Adrenal gland (tissue), 12 donors: ENCODE results near the gene RPIA. TPM values are rescaled to one million over a fixed set of nuclear protein-coding genes. Genes with fewer than 3 reads are reported as not detected.

ENCODE experiments used
- DNase-seq, 7 donors: peaks; one replicate each; pipeline ENCODE4 v3.0.0-alpha.2; 2019 to 2020
- H3K27ac ChIP-seq, 5 donors: fragments of 200-600 bp; sonication (generic) in 4 of 5; 1 replicate in 3 of 5; 2 replicates in 2 of 5; pipeline versions ENCODE4 v1.5.1 to v1.8.0; 2016 to 2020; ENCODE audit warnings: mild to moderate bottlenecking in 1 of 5
- H3K27me3 ChIP-seq: fragments of 200-600 bp; 2 replicates; pipeline ENCODE4 v1.8.0; 2021
- H3K36me3 ChIP-seq, 2 donors: fragments of 200-600 bp; replicated peaks in 1 of 2; 1 replicate in 1 of 2; 2 replicates in 1 of 2; pipeline versions ENCODE4 v1.5.1 to v1.8.0; 2018 to 2022
- H3K4me1 ChIP-seq, 2 donors: fragments of 200-600 bp; replicated peaks in 1 of 2; 1 replicate in 1 of 2; 2 replicates in 1 of 2; pipeline versions ENCODE4 v1.5.1 to v1.8.0; 2018 to 2021
- H3K4me3 ChIP-seq, 4 donors: fragments of 200-600 bp; sonication (generic) in 3 of 4; one replicate each; pipeline ENCODE4 v1.5.1; 2016 to 2018
- H3K9me3 ChIP-seq, 3 donors: fragments of 200-600 bp; sonication (generic) in 1 of 3; replicated peaks in 1 of 3; 1 replicate in 2 of 3; 2 replicates in 1 of 3; pipeline versions ENCODE4 v1.5.1 to v1.8.0; 2016 to 2021
- POLR2A ChIP-seq, 2 donors: fragments of 450-650 bp; IDR thresholded peaks; one replicate each; pipeline ENCODE4 v1.6.1; 2017; ENCODE audit warnings: antibody characterized with exemption in 2 of 2, mild to moderate bottlenecking in 2 of 2, moderate library complexity in 1 of 2
- WGBS, 4 donors: extraction: QIAGEN DNeasy Blood & Tissue Kit in 2 of 4; methylation state at CpG; one replicate each; pipeline versions ENCODE4 v1.1.5 to v1.1.7; 2013 to 2017; 5-methylcytosine and 5-hydroxymethylcytosine counted together
- intact Hi-C, 2 donors: fragments of 100-400 bp; cut with DNase I; formaldehyde crosslinking; loops; one replicate each; pipeline versions ENCODE4 v1.14.1 to v1.15.0; 2022 to 2023
- polyA plus RNA-seq, 3 donors: library from polyadenylated mRNA; stranded (reverse); fragments of 200-250 nt in 2 of 3; fragments of 350-450 nt in 1 of 3; fragmentation: Illumina TruSeq in 1 of 3; extraction: RNeasy Lipid Tissue Mini Kit (QIAGEN cat#74804) in 1 of 3; gene quantifications; one replicate each; pipeline ENCODE4 v1.2.3, GENCODE V29; 2013 to 2014
- total RNA-seq, 9 donors: library from RNA; depleted of rRNA in 4 of 9; stranded (reverse); fragments of >200 nt in 4 of 9; fragments of 120-200 nt in 1 of 9; fragmentation: NEBNext Ultra II Directional in 1 of 9; extraction: Animal tissue kit (Norgen Biotek cat#: 25700) in 1 of 9; gene quantifications; one replicate each; pipeline versions ENCODE4 v1.1.0 to v1.2.4, GENCODE V29; 2013 to 2023
- TF ChIP-seq, protein P1 (sequence below), 6 experiments: fragments of 450-650 bp in 4 of 6; fragments of 200-600 bp in 2 of 6; sonication (generic) in 1 of 6; IDR thresholded peaks; 1 replicate in 5 of 6; 2 replicates in 1 of 6; pipeline versions ENCODE4 v1.5.1 to v1.8.0; 2016 to 2021; ENCODE audit warnings: antibody characterized with exemption in 6 of 6, mild to moderate bottlenecking in 2 of 6, moderate library complexity in 1 of 6
- donor health status: healthy with polysubstance abuse.
- donor health status: Bipolar disorder and iron deficiency.
- donor health status: DM: yes; HTN: yes; CAD: no.
- donor health status: DM: no; HTN: no; CAD: no.
- donor health status: DM: no; HTN: no; CAD: no.
- donor health status: DM: yes; HTN: yes; CAD: no.

The RPIA gene
- total and polyA plus RNA-seq, 12 donors: 1.9 to 16.9 (median 11.3) TPM

- H3K4me3 ChIP-seq: no peak overlapping the region
- intact Hi-C loops: no loop called here
- H3K27me3 ChIP-seq: no peaks in the 10 kb centered on the region
- no peaks in the 10 kb centered on the region for H3K4me1 ChIP-seq
- H3K9me3 ChIP-seq: no peaks in the 10 kb centered on the region
- H3K36me3 ChIP-seq: no peaks in the 10 kb centered on the region
- no peak overlapping the region for H3K27ac ChIP-seq
- TF ChIP-seq POLR2A (IDR thresholded peaks at IDR 0.05): no peak
- TF ChIP-seq, protein P1, sequence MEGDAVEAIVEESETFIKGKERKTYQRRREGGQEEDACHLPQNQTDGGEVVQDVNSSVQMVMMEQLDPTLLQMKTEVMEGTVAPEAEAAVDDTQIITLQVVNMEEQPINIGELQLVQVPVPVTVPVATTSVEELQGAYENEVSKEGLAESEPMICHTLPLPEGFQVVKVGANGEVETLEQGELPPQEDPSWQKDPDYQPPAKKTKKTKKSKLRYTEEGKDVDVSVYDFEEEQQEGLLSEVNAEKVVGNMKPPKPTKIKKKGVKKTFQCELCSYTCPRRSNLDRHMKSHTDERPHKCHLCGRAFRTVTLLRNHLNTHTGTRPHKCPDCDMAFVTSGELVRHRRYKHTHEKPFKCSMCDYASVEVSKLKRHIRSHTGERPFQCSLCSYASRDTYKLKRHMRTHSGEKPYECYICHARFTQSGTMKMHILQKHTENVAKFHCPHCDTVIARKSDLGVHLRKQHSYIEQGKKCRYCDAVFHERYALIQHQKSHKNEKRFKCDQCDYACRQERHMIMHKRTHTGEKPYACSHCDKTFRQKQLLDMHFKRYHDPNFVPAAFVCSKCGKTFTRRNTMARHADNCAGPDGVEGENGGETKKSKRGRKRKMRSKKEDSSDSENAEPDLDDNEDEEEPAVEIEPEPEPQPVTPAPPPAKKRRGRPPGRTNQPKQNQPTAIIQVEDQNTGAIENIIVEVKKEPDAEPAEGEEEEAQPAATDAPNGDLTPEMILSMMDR (IDR thresholded peaks at IDR 0.05): no peak
- 93 to 100% (median 96%) methylated on average over 1 of the region's 1 CpG for WGBS, 4 donors
- DNase-seq: no peak
These were observed 20.4 kb downstream of the RPIA start for GRCh38 chr2:88711897-88712296.

DNA sequence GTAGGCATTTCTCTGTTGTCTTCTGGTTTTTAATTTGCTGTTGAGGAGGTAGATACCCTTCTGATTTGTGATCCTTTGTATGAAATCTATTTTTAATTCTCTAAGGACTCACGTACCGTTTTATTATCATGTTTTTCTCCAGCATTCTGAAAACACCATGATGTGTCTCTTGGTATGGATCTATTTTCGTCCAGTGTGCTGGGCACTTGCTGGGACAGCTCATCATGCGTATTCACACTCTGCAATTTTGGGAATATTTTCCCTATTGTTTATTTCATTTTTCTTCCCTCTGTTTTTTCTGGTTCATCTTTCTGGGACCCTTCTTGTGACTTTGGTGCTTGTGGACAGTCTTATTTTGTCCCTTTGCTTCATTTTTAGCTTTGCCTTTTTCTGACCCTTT is 21.9 kb downstream of the RPIA start:
- no peak overlapping the region for H3K27ac ChIP-seq
- no peaks in the 10 kb centered on the region for H3K4me1 ChIP-seq
- H3K36me3 ChIP-seq: no peaks in the 10 kb centered on the region
- no peak for TF ChIP-seq POLR2A (IDR thresholded peaks at IDR 0.05)
- TF ChIP-seq, protein P1 (IDR thresholded peaks at IDR 0.05): no peak
- H3K27me3 ChIP-seq: no peaks in the 10 kb centered on the region
- DNase-seq: no peak
- intact Hi-C loops: no loop called here
- no peak overlapping the region for H3K4me3 ChIP-seq
- 92 to 96% (median 95%) methylated on average over 4 of the region's 4 CpGs for whole genome bisulfite sequencing, 4 donors
- H3K9me3 ChIP-seq: no peaks in the 10 kb centered on the region

DNA sequence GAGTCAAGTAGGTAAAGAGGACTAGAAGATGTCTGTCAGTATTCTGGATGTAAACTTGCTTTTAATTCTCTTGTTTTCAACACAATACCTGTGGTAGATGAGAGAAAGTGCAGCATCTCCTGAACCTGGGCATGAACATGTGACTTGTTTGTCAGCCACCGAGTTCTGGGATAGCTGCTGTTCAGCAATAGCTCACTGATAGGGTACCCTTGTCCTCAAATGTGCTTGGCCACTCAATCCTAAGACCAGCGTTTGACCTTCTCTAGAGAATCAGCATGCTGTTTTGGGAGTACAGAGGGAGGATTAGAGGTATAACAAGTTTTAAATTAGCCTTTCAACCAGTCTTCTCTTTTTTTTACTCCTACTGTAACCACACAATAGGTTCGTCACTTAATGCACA is 23.2 kb downstream of the RPIA start:
- TF ChIP-seq POLR2A (IDR thresholded peaks at IDR 0.05): no peak
- TF ChIP-seq, protein P1 (IDR thresholded peaks at IDR 0.05): no peak
- no peak overlapping the region for H3K4me3 ChIP-seq
- WGBS, 4 donors: 95 to 100% (median 97%) methylated on average over 3 of the region's 3 CpGs
- H3K9me3 ChIP-seq: no peaks in the 10 kb centered on the region
- no peaks in the 10 kb centered on the region for H3K27me3 ChIP-seq
- intact Hi-C loops: no loop called here
- no peaks in the 10 kb centered on the region for H3K4me1 ChIP-seq
- no peak overlapping the region for H3K27ac ChIP-seq
- no peak for DNase-seq
- H3K36me3 ChIP-seq: no peaks in the 10 kb centered on the region

DNA sequence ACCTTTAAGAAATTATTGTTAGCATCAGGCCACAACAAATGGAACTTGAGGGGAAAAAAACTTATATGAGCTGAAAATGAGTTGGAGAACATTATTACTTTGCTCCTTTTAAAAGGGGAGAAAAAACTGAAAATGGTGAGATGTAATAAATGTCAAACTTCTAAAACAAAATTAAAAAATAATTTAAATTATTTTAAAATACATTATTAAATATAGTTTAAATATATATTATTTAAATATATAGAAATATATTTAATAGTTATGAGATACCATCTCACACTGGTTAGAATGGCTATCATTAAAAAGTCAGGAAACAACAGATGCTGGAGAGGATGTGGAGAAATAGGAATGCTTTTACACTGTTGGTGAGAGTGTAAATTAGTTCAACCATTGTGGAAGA is 28.9 kb downstream of the RPIA start:
- Histone ChIP-seq H3K9me3 (no peaks in the 10 kb centered on the region), H3K27ac (no peak overlapping the region), H3K4me3 (no peak overlapping the region), H3K4me1 (no peaks in the 10 kb centered on the region), H3K27me3 (no peaks in the 10 kb centered on the region), H3K36me3 (no peaks in the 10 kb centered on the region)
- DNase-seq: no peak
- TF ChIP-seq POLR2A (IDR thresholded peaks at IDR 0.05): no peak
- TF ChIP-seq, protein P1 (IDR thresholded peaks at IDR 0.05): no peak
- intact Hi-C loops: no loop called here
